ENCODE measurements around the gene GSN. TPM values are rescaled to one million over a fixed set of nuclear protein-coding genes. Genes with fewer than 3 reads are reported as not detected.

The GSN gene
- total RNA-seq, 2 experiments from 2014 or later, result 2.6 to 2.7 TPM

DNA sequence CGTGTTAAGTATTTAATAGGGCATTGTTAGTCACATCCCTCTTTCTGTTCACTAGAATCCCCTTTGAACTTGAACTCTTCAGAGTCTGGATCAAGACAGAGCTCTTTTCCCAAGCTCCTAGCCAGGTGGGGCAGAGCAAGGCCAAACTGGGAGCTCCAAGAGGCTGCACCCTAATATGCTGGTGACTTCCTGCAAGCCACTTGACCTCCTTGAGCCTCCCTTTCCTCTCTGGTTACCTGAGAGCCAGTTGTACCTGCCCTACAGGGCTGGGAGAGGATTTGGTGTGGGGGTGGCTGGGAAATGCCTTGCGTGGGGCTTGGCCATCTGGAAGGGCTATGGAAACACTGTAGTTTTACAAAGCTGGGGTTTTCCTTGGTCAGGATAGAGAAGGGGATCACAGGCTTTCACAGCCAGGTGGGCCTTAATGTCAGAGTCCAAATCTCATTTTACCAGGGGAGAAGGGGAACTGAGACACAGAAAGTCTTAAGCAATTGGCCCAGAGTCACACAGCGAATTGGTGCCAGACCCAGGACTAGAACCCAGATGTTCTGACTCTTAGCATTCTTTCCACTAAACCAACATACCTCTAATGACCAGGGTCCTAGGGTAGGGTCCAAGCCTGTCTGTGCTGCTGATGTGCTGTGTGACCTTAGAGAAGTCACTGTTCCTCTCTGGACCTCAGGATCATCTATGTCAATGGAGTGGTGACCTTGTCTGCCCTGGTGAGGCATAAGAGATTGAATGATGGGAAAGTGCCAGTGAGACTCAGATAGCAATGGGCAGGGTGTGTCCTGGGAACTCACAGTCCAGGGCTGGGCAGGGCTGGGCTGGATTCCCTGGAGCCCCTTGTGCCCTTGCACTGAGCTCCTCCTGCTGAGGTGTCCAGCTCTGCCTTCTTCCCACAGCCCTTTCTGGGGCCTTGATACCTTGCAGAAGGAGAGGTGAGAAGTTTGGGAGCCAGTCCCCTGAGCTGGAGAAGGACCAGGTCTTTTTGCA is 35.8 kb downstream of the GSN start:
- no peaks in the 10 kb centered on the region for H3K9me3 ChIP-seq (ENCODE audit: control insufficient read depth in 1 of 2, insufficient read depth in 1 of 2, low read length in 2 of 2)
- Mint-ChIP-seq H3K27me3 (peaks cover 16% of the 10 kb centered on the region), H3K9me3 (no peaks in the 10 kb centered on the region), H3K36me3 (ENCODE audit: low read depth) (no peaks in the 10 kb centered on the region), H3K27ac (no peak overlapping the region), H3K4me3 (no peak overlapping the region), H3K4me1 (ENCODE audit: low read depth) (peaks cover 12% of the 10 kb centered on the region)
- intact Hi-C loops (cut with DNase I, micrococcal nuclease), result no loop called here
- TF ChIP-seq, protein P1, sequence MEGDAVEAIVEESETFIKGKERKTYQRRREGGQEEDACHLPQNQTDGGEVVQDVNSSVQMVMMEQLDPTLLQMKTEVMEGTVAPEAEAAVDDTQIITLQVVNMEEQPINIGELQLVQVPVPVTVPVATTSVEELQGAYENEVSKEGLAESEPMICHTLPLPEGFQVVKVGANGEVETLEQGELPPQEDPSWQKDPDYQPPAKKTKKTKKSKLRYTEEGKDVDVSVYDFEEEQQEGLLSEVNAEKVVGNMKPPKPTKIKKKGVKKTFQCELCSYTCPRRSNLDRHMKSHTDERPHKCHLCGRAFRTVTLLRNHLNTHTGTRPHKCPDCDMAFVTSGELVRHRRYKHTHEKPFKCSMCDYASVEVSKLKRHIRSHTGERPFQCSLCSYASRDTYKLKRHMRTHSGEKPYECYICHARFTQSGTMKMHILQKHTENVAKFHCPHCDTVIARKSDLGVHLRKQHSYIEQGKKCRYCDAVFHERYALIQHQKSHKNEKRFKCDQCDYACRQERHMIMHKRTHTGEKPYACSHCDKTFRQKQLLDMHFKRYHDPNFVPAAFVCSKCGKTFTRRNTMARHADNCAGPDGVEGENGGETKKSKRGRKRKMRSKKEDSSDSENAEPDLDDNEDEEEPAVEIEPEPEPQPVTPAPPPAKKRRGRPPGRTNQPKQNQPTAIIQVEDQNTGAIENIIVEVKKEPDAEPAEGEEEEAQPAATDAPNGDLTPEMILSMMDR (IDR thresholded peaks at IDR 0.05), result no peak
- no peak overlapping the region for H3K27ac ChIP-seq (ENCODE audit: low read depth in 1 of 2, low read length in 2 of 2)
- H3K27me3 ChIP-seq (ENCODE audit: control insufficient read depth in 1 of 2, insufficient read depth in 2 of 2, low read length in 2 of 2), result peaks cover 2 to 13% of the 10 kb centered on the region in 2 experiments
- H3K36me3 ChIP-seq (ENCODE audit: insufficient read depth, low read length), result no peaks in the 10 kb centered on the region
- ATAC-seq (ENCODE audit: poor library complexity), result no peak
- no peak overlapping the region for H3K4me3 ChIP-seq (ENCODE audit: low read length)
- ChIA-PET CTCF (no interaction called here), POLR2A (no interaction called here)
- no peak for DNase-seq
- peaks cover 9% of the 10 kb centered on the region for H3K4me1 ChIP-seq (ENCODE audit: insufficient read depth, low read length)

DNA sequence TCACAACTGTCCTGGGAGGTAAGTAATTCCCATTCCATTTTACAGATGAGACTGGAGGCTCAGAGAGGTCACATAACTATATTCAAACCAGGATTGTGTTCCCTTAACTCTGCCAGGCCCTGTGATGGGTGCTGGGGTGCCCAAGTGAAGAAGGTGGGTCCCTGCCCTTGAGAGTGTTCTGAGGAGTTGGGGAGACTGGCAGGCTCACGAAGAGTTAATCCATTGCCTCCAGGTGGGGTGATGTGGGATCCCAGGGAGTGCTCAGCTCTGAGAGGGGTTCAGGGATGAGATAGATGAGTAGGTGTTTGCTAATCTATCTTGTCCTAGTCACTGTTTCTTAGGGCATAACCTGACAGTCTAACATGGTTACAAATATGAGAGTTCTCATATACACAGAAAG is 36.7 kb downstream of the GSN start:
- ChIA-PET CTCF (no interaction called here), POLR2A (no interaction called here)
- Mint-ChIP-seq H3K9me3 (no peaks in the 10 kb centered on the region), H3K4me1 (ENCODE audit: low read depth) (peaks cover 8% of the 10 kb centered on the region), H3K36me3 (ENCODE audit: low read depth) (no peaks in the 10 kb centered on the region), H3K4me3 (no peak overlapping the region), H3K27me3 (peaks cover 10% of the 10 kb centered on the region), H3K27ac (no peak overlapping the region)
- Histone ChIP-seq H3K4me1 (ENCODE audit: insufficient read depth, low read length) (peaks cover 4% of the 10 kb centered on the region), H3K36me3 (ENCODE audit: insufficient read depth, low read length) (no peaks in the 10 kb centered on the region), H3K27me3 (ENCODE audit: control insufficient read depth in 1 of 2, insufficient read depth in 2 of 2, low read length in 2 of 2) (peaks cover 0 to 13% of the 10 kb centered on the region in 2 experiments), H3K4me3 (ENCODE audit: low read length) (no peak overlapping the region), H3K27ac (ENCODE audit: low read depth in 1 of 2, low read length in 2 of 2) (no peak overlapping the region), H3K9me3 (ENCODE audit: control insufficient read depth in 1 of 2, insufficient read depth in 1 of 2, low read length in 2 of 2) (no peaks in the 10 kb centered on the region)
- intact Hi-C loops (cut with DNase I, micrococcal nuclease), result no loop called here
- DNase-seq, result no peak
- TF ChIP-seq, protein P1 (IDR thresholded peaks at IDR 0.05), result no peak
- ATAC-seq (ENCODE audit: poor library complexity), result no peak

DNA sequence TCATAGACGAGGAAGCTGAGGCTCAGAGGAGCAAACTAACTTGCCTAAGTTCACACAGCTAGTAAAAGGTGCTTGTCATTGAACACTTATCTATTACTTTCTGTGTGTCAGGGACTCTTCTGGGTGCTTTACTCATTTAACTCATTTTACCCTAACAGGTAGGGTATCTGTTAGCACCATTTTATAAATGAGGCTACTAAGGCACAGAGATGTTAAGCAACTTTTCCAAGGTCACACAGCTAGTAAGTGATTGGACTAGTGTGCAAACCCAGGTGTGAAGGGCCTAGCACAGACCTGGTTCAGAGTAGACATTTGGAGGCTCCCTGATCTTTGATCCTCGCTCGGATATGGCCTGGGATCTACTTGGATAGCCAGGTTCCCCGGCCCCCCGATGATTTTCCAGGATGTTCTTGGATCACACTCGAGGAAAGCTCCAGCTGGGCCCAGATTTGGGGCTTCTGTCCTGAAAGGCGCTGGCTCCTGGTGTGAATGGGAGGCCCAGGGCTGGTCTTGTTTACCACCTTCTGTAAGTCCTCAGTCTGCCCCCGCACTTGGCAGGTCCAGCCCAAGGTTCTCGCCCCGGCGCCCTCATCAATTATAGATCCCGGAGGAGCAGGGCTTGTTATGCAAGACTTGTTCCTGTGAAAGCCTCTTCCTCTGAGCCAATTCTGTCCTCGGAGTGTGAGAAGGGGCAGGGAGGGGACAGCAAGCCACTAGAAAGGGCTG is 37.5 kb downstream of the GSN start:
- TF ChIP-seq, protein P1 (IDR thresholded peaks at IDR 0.05), result no peak
- CTCF ChIA-PET, result interaction anchor here (1.0 kb wide), 1 partner anchor 14 kb away, joined by 4 read pairs; no protein-coding TSS in a partner anchor
- Histone ChIP-seq H3K27ac (ENCODE audit: low read depth in 1 of 2, low read length in 2 of 2) (no peak overlapping the region), H3K27me3 (ENCODE audit: control insufficient read depth in 1 of 2, insufficient read depth in 2 of 2, low read length in 2 of 2) (peaks cover 0 to 7% of the 10 kb centered on the region in 2 experiments), H3K4me1 (ENCODE audit: insufficient read depth, low read length) (peaks cover 2% of the 10 kb centered on the region), H3K4me3 (ENCODE audit: low read length) (no peak overlapping the region), H3K9me3 (ENCODE audit: control insufficient read depth in 1 of 2, insufficient read depth in 1 of 2, low read length in 2 of 2) (no peaks in the 10 kb centered on the region), H3K36me3 (ENCODE audit: insufficient read depth, low read length) (no peaks in the 10 kb centered on the region)
- intact Hi-C loops (cut with DNase I, micrococcal nuclease), result no loop called here
- ATAC-seq (ENCODE audit: poor library complexity), result no peak
- Mint-ChIP-seq H3K4me3 (no peak overlapping the region), H3K27me3 (peaks cover 3% of the 10 kb centered on the region), H3K4me1 (ENCODE audit: low read depth) (peaks cover 2% of the 10 kb centered on the region), H3K9me3 (no peaks in the 10 kb centered on the region), H3K27ac (no peak overlapping the region), H3K36me3 (ENCODE audit: low read depth) (no peaks in the 10 kb centered on the region)
- no peak for DNase-seq
- POLR2A ChIA-PET, result no interaction called here

All from CD4-positive, alpha-beta T cell (primary cell).